NCI-H345 (cell line): ENCODE data around the gene IL18BP.
A peak's percentile ranks its signal among the peaks of the same experiment; 100 is the strongest.

Source experiments
- DNase-seq: peaks from one replicate; lab custom pipeline; 2025; lab: John Stamatoyannopoulos, UW

IL18BP gene

DNA sequence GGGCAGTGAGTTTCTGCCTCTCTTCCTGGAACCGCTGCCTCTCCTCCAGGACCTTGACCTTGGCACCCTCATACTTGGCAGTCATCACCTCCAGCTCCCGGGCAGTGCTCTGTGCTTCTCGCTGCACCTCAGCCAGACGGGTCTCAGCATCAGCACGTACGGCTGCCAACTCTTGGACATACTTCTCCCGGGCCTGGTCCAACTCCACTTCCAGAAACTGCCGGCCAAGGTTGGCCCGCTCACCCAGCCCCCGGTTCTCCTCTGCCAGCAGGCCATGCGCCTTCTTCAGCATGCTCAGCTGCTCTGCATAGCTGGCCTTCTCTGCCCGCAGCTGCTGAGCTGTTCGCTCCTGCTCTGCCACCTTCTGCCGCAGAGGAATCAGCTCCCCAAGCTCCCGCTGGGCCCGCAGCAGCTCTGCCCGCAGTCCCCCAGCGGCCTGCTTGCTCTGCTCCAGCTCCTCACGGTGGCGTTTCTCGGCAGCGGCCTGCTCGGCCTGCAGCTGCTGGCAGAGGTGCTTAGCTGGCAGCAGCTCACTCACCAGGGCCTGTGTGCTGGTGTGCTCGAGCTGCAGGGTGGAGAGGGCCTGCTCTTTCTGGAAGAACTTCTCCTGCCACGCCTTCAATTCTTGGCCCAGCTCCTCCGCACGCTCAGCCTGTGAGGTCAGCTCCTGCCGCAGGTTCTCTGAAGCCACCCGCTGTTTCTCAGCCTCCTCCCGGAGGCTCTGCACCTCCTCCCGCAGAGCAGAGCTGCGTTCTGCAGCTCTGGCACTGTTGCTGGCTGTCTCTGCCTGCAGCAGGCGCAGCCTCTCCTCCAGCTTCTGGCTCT, 14.4 kb downstream of the IL18BP start:
- no peak for DNase-seq

DNA sequence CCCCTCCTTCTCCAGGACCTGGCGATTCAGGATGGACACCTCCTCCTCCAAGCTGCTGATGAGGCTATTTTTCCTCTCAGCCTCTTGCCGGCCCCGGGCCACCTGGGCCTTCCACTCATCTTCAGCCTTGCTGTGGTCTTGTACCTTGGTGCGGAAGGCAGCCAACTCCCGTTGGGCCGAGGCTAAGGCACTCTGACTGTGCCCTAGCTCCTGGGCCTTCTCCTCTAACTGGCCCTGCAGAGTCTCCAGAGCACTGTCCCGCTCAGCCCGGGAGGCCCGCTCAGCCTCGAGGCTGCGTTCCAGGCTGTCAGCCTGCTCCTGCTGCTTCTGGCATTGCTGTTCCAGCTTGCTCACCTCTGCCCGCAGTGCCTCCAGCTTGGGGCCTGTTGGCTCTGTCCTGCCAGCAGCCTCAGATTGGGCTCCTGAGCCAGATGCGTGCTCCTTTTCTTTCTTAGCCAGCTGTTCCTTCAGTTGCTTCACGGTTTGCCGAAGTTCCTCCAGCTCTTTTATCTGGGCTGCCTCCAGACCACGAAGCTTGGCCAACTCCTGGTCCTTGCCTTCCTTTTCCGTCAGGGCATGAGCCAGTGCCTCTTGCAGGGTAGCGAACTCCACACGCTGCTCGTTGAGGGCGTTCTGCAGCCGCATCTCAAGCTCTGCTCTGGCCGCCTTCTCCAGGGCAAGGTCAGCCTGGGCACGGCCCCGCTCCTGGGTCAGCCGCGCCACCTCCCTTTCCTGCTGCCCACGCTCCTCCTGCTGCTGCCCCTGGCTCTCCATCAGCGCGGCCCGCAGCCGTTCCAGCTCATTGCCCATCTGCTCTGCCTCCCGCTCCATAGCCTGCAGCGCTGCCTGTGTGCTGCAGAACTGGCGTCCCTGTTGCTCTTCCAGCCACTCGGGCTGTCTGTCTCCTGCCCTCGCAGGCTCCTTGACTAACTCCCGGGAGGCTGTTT, 15.3 kb downstream of the IL18BP start:
- DNase-seq, result no peak

DNA sequence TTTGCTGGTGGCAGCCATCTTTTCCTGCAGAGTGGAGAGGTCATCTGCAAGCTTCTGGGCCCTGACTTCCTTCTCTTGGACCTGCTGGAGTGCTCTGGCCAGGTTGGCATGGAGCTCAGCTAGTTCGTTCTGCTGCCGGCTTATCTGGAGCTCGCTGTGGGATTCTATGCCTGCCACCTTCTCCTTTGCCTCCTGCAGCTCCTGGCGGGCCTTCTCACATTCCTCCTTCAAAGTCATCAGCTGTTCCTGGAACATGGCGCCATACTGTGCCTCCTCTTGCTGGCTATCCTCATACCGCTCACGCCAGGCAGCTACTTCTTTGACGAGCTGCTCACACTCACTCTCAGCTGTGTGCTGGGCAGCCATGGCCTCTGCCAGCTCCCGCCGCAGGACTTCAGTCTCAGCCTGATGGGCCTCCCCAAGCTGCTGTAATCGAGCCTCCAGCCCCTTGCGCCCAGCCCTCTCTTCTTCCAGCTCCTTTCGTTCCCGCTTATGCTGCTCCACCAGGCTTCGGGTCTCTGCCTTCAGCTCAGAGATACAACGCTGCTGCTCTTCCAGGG, 16.1 kb downstream of the IL18BP start:
- DNase-seq, result no peak

GRCh38 chr11:72015511-72016061, 16.9 kb downstream of the IL18BP start:
- no peak for DNase-seq

DNA sequence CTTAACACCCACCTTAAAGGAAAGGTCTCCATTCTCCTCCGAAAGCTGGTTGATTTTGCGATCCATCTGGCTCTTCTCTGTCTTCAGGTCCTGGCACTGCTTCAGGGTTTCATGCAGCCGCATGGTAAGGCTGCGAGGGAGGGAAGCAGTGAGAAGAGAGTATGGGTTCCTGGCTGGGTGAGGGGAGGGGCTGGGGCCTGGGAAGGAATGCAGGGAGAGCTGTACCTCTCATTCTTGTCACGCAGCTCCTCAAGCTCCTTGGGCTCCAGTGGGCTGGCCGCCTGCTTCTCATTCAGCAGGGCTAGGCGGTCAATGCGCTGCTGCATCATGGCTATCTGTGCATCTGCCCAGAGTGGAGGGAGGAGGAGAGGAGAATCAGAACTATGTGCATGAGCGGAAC, 19.5 kb downstream of the IL18BP start:
- DNase-seq, result no peak

- DNase-seq, result no peak
Observed at GRCh38 chr11:72023335-72023734, 24.6 kb downstream of the IL18BP start.

GRCh38 chr11:72024069-72024754, 25.5 kb downstream of the IL18BP start:
- DNase-seq, result no peak

DNA sequence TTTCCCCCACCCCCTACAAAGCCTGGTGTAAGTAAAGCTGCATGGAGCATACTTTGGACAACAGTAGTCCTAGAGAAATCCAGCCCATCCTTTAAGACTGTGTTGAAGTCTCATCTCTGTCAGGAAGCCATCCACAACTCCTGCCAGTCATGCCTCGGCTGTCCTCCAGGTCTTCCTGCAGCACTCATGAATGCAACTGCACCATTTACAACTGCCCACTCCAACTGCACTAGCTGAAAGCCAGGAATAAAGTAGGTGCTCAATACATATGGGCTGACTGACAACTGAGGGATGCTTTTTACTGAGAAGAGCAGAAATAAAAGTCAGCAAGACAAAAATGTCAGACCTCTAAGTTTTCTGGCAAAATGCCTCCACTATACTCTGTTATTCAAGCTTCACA, 27.4 kb downstream of the IL18BP start:
- DNase-seq, result no peak

GRCh38 chr11:72030472-72031045, 31.9 kb downstream of the IL18BP start:
- DNase-seq, result no peak

- no peak for DNase-seq
Observed at GRCh38 chr11:72036687-72037086, 38.0 kb downstream of the IL18BP start.

- DNase-seq, result peak; percentile 53
Observed at GRCh38 chr11:72037554-72038311, 39.0 kb downstream of the IL18BP start.

GRCh38 chr11:72038491-72038890, 39.8 kb downstream of the IL18BP start:
- DNase-seq, result no peak

- DNase-seq, result no peak
Observed at GRCh38 chr11:72039031-72039855, 40.5 kb downstream of the IL18BP start.

- DNase-seq, result no peak
Observed at GRCh38 chr11:72039856-72040401, 41.2 kb downstream of the IL18BP start.

DNA sequence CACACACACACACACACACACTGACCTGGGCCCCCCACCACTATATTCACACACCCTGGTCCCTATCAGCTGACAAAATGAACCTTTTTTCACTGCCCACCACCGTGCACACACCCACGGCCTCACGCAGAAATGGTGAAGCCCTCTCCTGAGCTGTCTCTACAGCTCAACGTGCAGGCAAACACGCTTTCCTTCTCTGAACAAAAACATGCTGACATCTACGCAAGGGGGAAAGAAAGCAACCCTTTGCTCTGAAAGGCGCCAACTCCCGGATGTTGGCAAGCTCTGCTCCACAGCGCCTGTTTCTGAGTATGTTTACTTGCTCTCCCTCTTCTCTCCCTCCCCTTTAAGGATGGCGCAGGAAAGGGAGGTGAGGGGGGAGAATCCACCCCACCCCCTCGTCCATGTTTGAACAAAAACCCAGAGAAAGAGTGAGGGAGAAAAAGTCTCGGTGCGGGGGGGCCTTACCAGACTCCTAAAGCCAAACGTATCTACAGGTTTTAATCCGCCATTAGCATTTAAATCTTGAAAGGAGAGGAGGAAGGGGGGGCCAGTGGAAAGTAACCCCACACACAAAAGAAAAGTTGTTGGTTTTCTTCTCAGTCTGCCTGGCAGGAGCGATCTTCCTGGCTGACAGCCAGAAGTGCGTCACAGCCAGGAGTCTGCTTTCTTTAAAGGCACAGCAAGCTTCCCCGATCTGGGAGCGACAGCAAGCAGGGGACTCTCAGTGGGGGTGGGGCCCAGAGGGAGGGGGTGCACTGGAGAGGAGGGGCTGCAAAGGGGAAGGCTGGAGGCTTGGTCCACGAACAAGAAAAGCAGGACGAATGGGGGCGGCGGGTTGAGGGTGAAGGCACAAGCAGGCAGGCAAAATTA, 42.0 kb downstream of the IL18BP start:
- peak; percentile 95 for DNase-seq

DNA sequence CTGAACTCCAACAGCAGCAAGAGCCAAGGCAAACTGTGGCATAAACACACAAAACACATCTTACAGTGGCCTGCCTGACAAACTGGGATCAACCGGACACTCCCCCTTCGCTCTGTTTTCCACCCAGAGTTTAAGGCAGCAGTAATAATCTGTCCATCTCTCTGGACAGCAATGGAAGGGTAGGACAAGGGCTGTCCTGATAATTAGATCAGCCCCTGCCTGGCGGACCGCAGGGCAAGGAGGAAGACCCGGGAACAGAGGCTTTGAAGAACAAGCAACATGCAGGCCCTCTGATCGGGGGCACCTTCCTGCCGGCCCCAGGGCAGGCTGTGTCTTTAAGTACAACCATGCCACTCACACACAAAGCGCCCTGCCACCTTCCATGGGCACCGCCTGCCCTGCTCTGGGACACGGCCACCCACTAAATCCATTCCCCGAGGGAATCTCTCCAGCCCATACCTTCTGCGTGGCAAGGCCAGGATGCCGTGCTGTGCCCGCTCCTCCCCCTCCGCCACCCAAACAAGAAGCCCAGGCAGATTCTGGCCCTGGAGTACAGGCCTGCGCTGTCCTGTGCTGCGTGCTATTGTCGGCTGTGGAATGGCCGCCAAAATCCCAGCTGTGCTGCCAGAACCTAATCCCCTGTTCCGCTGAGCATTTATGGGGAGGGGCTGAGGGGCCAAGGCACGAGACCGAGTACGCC, 42.8 kb downstream of the IL18BP start:
- DNase-seq, result peak; percentile 78

GRCh38 chr11:72042064-72042745, 43.5 kb downstream of the IL18BP start:
- no peak for DNase-seq
